Hepatocyte (in vitro differentiated cells): ENCODE results near the gene LRRK1.

Source experiments
- CTCF ChIP-seq: fragments of 200-600 bp; sonication (generic); IDR thresholded peaks from 2 replicates; pipeline ENCODE4 v1.5.1; 2016; ENCODE audit warnings: antibody characterized with exemption, mild to moderate bottlenecking; ENCODE audit not compliant: poor library complexity
- EZH2 ChIP-seq: fragments of 200-600 bp; sonication (generic); IDR thresholded peaks from 2 replicates; pipeline ENCODE4 v1.6.1; 2016; ENCODE audit warnings: antibody characterized with exemption, mild to moderate bottlenecking, borderline replicate concordance
- EZH2phosphoT487 ChIP-seq: fragments of 200-600 bp; sonication (generic); IDR thresholded peaks from one replicate; pipeline ENCODE4 v1.6.1; 2018; ENCODE audit warnings: antibody characterized with exemption, mild to moderate bottlenecking, low read depth, moderate library complexity; ENCODE audit not compliant: unreplicated experiment, severe bottlenecking

DNA sequence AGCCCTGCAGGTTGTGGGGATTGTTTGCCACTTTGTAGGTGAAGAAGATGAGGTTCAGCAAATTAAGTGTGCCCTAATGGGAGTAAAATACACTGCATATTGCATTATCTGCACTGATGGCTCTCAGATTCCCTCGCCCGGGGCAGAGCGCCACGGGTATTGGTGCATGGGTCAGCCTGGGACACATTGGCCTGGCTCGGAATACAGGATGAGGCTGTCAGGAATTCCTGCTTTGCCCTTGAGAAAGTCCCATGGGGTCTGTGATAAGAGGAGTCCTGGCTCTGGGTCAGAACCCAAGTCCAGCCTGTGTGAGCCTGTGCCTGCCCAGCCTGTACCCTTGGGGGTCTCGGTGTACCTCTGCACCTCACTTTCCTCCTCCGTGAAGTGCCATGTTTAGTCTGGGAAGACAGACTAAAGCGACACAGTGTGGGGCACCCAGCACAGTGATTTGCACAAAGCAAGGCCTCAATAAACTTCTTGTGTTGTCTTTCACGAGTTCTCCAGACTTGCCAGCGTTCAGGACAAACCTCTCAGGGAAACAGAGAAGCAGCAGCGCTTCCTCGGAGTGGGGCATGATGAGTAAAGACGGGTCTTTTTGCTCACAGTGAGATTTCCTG is 107.6 kb downstream of the LRRK1 start:
- TF ChIP-seq CTCF (no peak), EZH2 (no peak), EZH2phosphoT487 (no peak)
